ACHN (cell line): ENCODE data around the gene GPR18.

ENCODE experiments used
- DNase-seq: peaks from one replicate; pipeline ENCODE4 v3.0.0-alpha.2; 2015
- in situ Hi-C: cut with HindIII; loops from 2 replicates; pipeline ENCODE4 v1.10.0; 2017; ENCODE audit warnings: low sequenced_read_pairs, low pct_ligation_motif_present, low pct_unique_long_range_greater_than_20kb

Gene GPR18

DNA sequence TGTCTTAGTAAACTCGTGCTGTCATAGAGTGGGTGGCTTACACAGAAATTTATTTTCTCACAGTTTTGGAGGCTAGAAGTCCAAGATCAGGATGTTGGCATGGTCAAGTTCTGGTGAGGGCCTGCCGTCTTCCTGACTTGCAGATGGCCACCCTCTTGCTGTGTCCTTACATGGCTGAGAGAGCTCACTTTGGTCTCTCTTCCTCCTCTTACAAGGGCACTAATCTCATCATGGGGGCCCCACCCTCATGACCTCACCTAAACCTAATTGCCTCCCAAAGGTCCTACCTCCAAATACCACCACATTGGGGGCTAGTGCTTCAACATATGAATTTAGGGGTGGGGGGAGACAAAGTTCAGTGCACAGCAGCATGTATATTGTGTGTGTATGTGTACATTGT, 14.3 kb upstream of the GPR18 start:
- no peak for DNase-seq
- in situ Hi-C loops = no loop called here

GRCh38 chr13:99271249-99271648, 13.1 kb upstream of the GPR18 start:
- no peak for DNase-seq
- in situ Hi-C loops = no loop called here

DNA sequence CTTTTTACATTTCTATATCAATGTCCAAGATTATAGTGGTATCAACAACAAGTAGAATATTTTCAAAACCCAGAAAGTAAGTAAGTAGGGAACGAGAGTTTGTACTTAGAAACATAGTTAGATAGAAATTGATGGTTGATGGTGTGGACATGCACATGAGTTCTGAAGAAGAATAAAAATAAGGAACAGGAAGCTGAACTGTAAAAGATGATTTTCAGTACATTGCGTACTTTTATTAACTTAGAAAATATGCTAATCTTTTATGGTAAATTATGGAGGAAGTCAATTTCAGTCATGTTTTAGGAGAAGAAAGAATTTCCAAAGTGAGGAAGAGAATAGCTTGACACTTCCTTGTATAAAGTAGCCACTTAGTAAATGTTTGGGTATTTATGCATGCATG, 12.3 kb upstream of the GPR18 start:
- DNase-seq = no peak
- in situ Hi-C loops = no loop called here

DNA sequence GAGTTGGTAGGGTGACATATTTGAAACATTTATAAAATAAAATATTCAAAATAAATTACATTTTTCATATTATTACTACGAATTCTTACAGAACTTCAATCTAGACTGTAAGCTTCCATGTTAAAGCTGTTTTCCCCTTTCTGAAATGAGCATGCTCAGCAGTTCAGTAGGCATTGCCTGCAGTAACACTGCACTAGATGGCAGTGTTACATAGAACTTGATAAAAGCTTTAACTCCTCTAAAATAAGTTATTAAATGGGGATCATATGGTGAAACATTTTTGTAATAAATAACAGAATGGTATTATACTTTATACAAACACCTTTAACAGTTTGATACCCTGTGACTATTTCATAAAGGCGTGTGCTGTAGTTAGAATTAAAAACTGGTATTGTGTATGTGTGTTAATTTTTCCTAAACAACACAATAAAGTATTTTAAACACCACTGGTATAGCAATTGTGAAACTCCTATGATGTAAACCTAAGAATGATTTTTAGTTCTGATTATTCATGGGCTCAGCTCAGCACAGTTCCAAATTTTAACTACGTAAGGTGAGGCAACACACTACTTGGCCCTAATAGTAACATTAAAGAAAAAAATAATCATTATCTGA, 11.6 kb upstream of the GPR18 start:
- DNase-seq = peak; percentile 59
- in situ Hi-C loops = no loop called here

- in situ Hi-C loops = no loop called here
These were observed 10.6 kb upstream of the GPR18 start for GRCh38 chr13:99268822-99269221.

GRCh38 chr13:99267927-99268326, 9.7 kb upstream of the GPR18 start:
- in situ Hi-C loops = no loop called here
- DNase-seq = no peak

More at GRCh38 chr13:99268822-99269221, 10.6 kb upstream of the GPR18 start:
- DNase-seq = no peak

- DNase-seq = no peak
- in situ Hi-C loops = no loop called here
These were observed 8.6 kb upstream of the GPR18 start for GRCh38 chr13:99266827-99267226.

DNA sequence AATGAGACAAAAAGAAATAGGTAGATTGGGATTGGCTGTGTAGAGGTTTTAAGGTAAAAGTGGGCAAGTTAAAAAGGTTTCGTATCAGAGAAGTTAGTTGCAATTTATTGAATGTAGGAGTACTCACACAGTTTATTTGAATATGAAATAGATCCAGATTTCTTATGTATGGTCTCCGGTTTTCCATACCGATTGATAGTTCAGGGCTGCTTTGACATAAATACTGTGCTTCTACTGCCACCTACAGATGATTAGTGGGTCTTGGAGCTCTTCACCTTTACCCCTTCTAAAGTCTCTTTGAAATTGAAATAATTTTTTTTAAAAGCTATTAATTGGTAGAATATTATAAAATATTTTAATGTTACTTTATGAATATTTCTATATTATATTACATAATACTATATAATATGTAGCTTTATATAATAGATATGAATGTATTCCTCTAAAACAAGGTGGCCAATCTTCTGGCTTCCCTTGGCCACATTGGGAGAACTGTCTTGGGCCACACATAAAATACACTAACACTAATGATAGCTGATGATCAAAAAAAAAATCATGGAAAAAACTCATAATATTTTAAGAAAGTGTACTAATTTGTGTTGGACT, 7.7 kb upstream of the GPR18 start:
- in situ Hi-C loops = no loop called here
- peak; percentile 59 for DNase-seq

GRCh38 chr13:99265162-99265800, 7.1 kb upstream of the GPR18 start:
- no peak for DNase-seq
- in situ Hi-C loops = no loop called here

DNA sequence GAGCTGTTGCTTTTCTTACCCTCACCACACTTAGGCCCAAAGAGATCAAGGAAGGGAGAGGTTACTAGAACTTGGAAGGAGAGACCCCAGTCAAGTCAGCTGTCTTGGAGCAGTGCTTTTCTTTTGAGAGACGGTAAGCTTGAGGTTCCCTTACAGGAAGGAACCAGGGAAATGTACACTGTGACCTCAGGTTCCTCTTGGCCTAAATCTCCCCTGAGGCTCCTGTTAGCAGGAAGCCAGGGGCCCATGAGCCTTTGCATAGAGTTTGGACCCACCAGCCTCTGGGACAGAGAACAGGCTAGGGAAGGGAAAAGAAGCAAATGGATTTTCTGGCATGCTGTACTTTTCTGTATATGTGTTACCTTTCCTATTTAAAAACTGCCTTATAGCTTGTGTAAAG, 5.9 kb upstream of the GPR18 start:
- in situ Hi-C loops = no loop called here

GRCh38 chr13:99263126-99263785, 5.1 kb upstream of the GPR18 start:
- no peak for DNase-seq
- in situ Hi-C loops = no loop called here

More for the DNA sequence above, 5.9 kb upstream of the GPR18 start:
- DNase-seq = no peak

DNA sequence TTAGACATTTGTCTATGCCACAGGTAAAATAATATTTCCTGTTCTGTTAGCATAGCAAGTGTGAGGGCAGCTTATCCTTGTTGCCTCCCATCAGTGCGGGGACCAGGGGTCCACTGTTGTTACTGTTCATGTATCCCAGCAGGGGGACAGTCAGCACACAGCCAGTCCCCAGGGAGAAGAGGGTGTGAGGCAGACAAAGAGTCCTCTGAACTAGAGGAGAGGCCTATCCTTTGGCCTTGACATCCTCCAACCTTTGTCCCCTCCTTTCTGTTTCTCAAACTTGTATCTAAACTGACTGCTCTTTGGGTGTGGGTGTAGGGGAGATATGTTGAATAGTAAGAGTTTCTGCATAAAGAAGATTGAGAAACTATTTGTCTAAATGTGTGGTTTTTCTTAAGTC, 2.9 kb upstream of the GPR18 start:
- in situ Hi-C loops = no loop called here
- no peak for DNase-seq

- no peak for DNase-seq
- in situ Hi-C loops = no loop called here
These were observed 2.0 kb upstream of the GPR18 start for GRCh38 chr13:99260216-99260615.

DNA sequence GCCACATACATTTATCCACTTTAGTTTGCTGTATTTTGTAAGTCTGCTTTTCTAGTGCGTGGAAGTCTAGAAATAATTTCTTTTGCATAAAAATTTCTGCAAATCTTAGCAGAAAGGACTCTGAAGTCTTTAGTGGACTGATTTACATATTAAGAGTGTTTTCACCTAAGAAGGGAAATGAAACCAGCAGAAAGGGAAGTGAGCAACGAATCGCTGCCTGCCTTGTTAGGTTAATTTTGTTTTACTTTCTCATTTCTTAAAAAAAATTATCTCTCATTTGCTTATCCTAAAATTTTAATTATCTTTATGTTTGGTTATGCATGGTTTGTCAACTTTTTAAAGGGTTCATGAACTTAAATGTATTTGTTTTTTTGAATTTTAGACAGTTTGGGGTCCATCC, 767 bp upstream of the GPR18 start:
- DNase-seq = no peak
- in situ Hi-C loops = no loop called here

- in situ Hi-C loops = no loop called here
- no peak for DNase-seq
These were observed 888 bp downstream of the GPR18 start for GRCh38 chr13:99257291-99257690.

- in situ Hi-C loops = no loop called here
These were observed 1.5 kb downstream of the GPR18 start for GRCh38 chr13:99256709-99257108.

GRCh38 chr13:99256283-99256682, 1.9 kb downstream of the GPR18 start:
- in situ Hi-C loops = no loop called here
- DNase-seq = no peak

More at GRCh38 chr13:99256709-99257108, 1.5 kb downstream of the GPR18 start:
- no peak for DNase-seq

- in situ Hi-C loops = no loop called here
- no peak for DNase-seq
These were observed 2.9 kb downstream of the GPR18 start for GRCh38 chr13:99255271-99255670.

GRCh38 chr13:99254830-99255229, 3.3 kb downstream of the GPR18 start:
- no peak for DNase-seq
- in situ Hi-C loops = no loop called here

DNA sequence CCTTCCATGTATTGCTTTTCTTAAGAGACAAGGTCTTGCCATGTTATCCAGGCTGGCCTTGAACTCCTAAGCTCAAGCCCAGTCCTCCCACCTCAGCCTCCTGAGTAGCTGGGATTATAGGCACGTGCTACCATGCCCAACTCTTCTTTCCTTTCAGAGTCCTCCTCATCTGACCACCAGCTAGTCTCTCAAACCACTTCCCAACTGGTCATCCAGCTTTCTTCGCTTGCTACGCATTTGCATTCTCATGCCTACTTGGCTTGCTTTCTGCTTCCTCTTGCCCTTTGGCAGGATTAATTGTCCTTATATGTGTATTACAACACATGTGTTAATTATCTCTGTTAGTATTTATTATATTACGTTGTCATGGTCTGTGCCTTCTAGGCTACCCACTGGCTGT, 6.3 kb downstream of the GPR18 start:
- in situ Hi-C loops = no loop called here
- DNase-seq = no peak
